AG04449 (cell line): ENCODE results near the gene PNPLA7.

Source experiments
- CTCF ChIA-PET: fragments of 350-600 bp; formaldehyde crosslinking; extraction: SDS; loops from one replicate; lab custom pipeline; 2021; ENCODE audit warnings: antibody characterized with exemption; lab: Yijun Ruan, JAX
- POLR2A ChIA-PET: fragments of 400-600, 350-600 bp; formaldehyde crosslinking; extraction: SDS; loops from one replicate; lab custom pipeline; 2020; ENCODE audit warnings: antibody characterized with exemption, inconsistent platforms; lab: Yijun Ruan, JAX
- DNase-seq: peaks from one replicate; pipeline ENCODE4 v3.0.0-alpha.2; 2010; ENCODE audit warnings: low read depth, low spot score
- H3K4me3 ChIP-seq: 2 replicates; pipeline ENCODE4 v1.5.1; 2011; ENCODE audit warnings: low read depth, mild to moderate bottlenecking, control low read depth, low read length
- CTCF ChIP-seq: IDR thresholded peaks from one replicate; pipeline ENCODE4 v1.5.1; 2011; ENCODE audit warnings: mild to moderate bottlenecking, moderate library complexity, low read length, control low read depth, inconsistent platforms; ENCODE audit not compliant: insufficient read depth; ENCODE audit errors: missing control alignments

The PNPLA7 gene

GRCh38 chr9:137547687-137548543 is 2.3 kb downstream of the PNPLA7 start:
- CTCF ChIA-PET: interaction anchor here (1.2 kb wide), 1 partner anchor 13 kb away, joined by 5 read pairs; no protein-coding TSS in a partner anchor
- no peak for TF ChIP-seq CTCF
- DNase-seq: no peak
- H3K4me3 ChIP-seq: no peak overlapping the region
- POLR2A ChIA-PET: no interaction called here

GRCh38 chr9:137545123-137545522 is 5.1 kb downstream of the PNPLA7 start:
- DNase-seq: no peak
- no peak overlapping the region for H3K4me3 ChIP-seq
- TF ChIP-seq CTCF: no peak
- POLR2A ChIA-PET: no interaction called here
- CTCF ChIA-PET: interaction anchor here (0.9 to 2.1 kb wide), 5 partner anchors 8 to 20 kb away, joined by 4 to 16 read pairs (median 5); no protein-coding TSS in a partner anchor

- no peak for TF ChIP-seq CTCF
- ChIA-PET POLR2A (no interaction called here), CTCF (interaction anchor here (1.4 to 4.5 kb wide), 4 partner anchors 9 to 13 kb away, joined by 5 to 17 read pairs (median 11); no protein-coding TSS in a partner anchor)
- H3K4me3 ChIP-seq: no peak overlapping the region
- no peak for DNase-seq
Observed at GRCh38 chr9:137544176-137544760, 5.9 kb downstream of the PNPLA7 start.

- ChIA-PET POLR2A (no interaction called here), CTCF (interaction anchor here (1.0 to 4.5 kb wide), 5 partner anchors 8 to 18 kb away, joined by 3 to 17 read pairs (median 6); partner anchors contain the start of genes MRPL41 and PNPLA7)
- DNase-seq: no peak
- no peak overlapping the region for H3K4me3 ChIP-seq
- no peak for TF ChIP-seq CTCF
Observed at GRCh38 chr9:137543237-137543963, 6.8 kb downstream of the PNPLA7 start.

GRCh38 chr9:137542486-137542885 is 7.7 kb downstream of the PNPLA7 start:
- DNase-seq: no peak
- no peak for TF ChIP-seq CTCF
- ChIA-PET CTCF (interaction anchor here (1.1 to 4.5 kb wide), 4 partner anchors 9 to 17 kb away, joined by 3 to 17 read pairs (median 10); partner anchors contain the start of genes MRPL41 and PNPLA7), POLR2A (no interaction called here)
- H3K4me3 ChIP-seq: no peak overlapping the region
